ENCODE measurements around the gene CDH22.

Gene CDH22

GRCh38 chr20:46240065-46240464 is 68.2 kb downstream of the CDH22 start:
- Histone ChIP-seq H3K4me1 (ENCODE audit: insufficient read depth, low read length) (no peaks in the 10 kb centered on the region), H3K9ac (ENCODE audit: low read depth, low read length) (no peak overlapping the region), H2AFZ (ENCODE audit: low read depth, low read length) (no peak overlapping the region), H3K4me3 (ENCODE audit: low read depth in 1 of 2, low read length in 2 of 2) (no peak overlapping the region), H3K9me3 (ENCODE audit: insufficient read depth, low read length, severe bottlenecking) (no peaks in the 10 kb centered on the region), H3K79me2 (ENCODE audit: insufficient read depth, low read length) (no peaks in the 10 kb centered on the region), H3K36me3 (ENCODE audit: insufficient read depth, low read length) (no peaks in the 10 kb centered on the region), H3K4me2 (ENCODE audit: insufficient read depth, low read length) (no peak overlapping the region), H3K27me3 (ENCODE audit: insufficient read depth, low read length, poor library complexity) (peaks cover 4% of the 10 kb centered on the region), H3K27ac (ENCODE audit: low read length) (no peak overlapping the region), H4K20me1 (ENCODE audit: insufficient read depth, low read length) (peaks cover 26% of the 10 kb centered on the region)
- no peak for TF ChIP-seq EZH2 (IDR thresholded peaks at IDR 0.05; ENCODE audit: borderline replicate concordance, low read depth, low read length, severe bottlenecking)
- TF ChIP-seq CTCF (IDR thresholded peaks at IDR 0.05; ENCODE audit: borderline replicate concordance, extremely low read depth, low read length, poor library complexity, severe bottlenecking): no peak
- no peak for ATAC-seq (ENCODE audit: insufficient read depth, low read depth)
- no peak for DNase-seq

- no peak for DNase-seq
- Histone ChIP-seq H3K4me2 (ENCODE audit: insufficient read depth, low read length) (no peak overlapping the region), H3K9ac (ENCODE audit: low read depth, low read length) (no peak overlapping the region), H2AFZ (ENCODE audit: low read depth, low read length) (no peak overlapping the region), H4K20me1 (ENCODE audit: insufficient read depth, low read length) (peaks cover 28% of the 10 kb centered on the region), H3K27ac (ENCODE audit: low read length) (no peak overlapping the region), H3K27me3 (ENCODE audit: insufficient read depth, low read length, poor library complexity) (peaks cover 2% of the 10 kb centered on the region), H3K79me2 (ENCODE audit: insufficient read depth, low read length) (no peaks in the 10 kb centered on the region), H3K36me3 (ENCODE audit: insufficient read depth, low read length) (no peaks in the 10 kb centered on the region), H3K4me1 (ENCODE audit: insufficient read depth, low read length) (no peaks in the 10 kb centered on the region), H3K9me3 (ENCODE audit: insufficient read depth, low read length, severe bottlenecking) (no peaks in the 10 kb centered on the region), H3K4me3 (ENCODE audit: low read depth in 1 of 2, low read length in 2 of 2) (no peak overlapping the region)
- TF ChIP-seq EZH2 (IDR thresholded peaks at IDR 0.05; ENCODE audit: borderline replicate concordance, low read depth, low read length, severe bottlenecking): no peak
- no peak for TF ChIP-seq CTCF (IDR thresholded peaks at IDR 0.05; ENCODE audit: borderline replicate concordance, extremely low read depth, low read length, poor library complexity, severe bottlenecking)
- ATAC-seq (ENCODE audit: insufficient read depth, low read depth): no peak
These were observed 70.6 kb downstream of the CDH22 start for GRCh38 chr20:46237736-46238135.

- no peaks in the 10 kb centered on the region for H3K36me3 ChIP-seq (ENCODE audit: insufficient read depth, low read length)
- H2AFZ ChIP-seq (ENCODE audit: low read depth, low read length): no peak overlapping the region
- no peak overlapping the region for H3K4me3 ChIP-seq (ENCODE audit: low read depth in 1 of 2, low read length in 2 of 2)
- H3K4me2 ChIP-seq (ENCODE audit: insufficient read depth, low read length): no peak overlapping the region
- H4K20me1 ChIP-seq (ENCODE audit: insufficient read depth, low read length): peaks cover 31% of the 10 kb centered on the region
- no peaks in the 10 kb centered on the region for H3K9me3 ChIP-seq (ENCODE audit: insufficient read depth, low read length, severe bottlenecking)
- H3K27ac ChIP-seq (ENCODE audit: low read length): no peak overlapping the region
- DNase-seq: no peak
- peaks cover 2% of the 10 kb centered on the region for H3K27me3 ChIP-seq (ENCODE audit: insufficient read depth, low read length, poor library complexity)
- H3K9ac ChIP-seq (ENCODE audit: low read depth, low read length): no peak overlapping the region
- no peaks in the 10 kb centered on the region for H3K79me2 ChIP-seq (ENCODE audit: insufficient read depth, low read length)
- H3K4me1 ChIP-seq (ENCODE audit: insufficient read depth, low read length): no peaks in the 10 kb centered on the region
- no peak for ATAC-seq (ENCODE audit: insufficient read depth, low read depth)
- no peak for TF ChIP-seq CTCF (IDR thresholded peaks at IDR 0.05; ENCODE audit: borderline replicate concordance, extremely low read depth, low read length, poor library complexity, severe bottlenecking)
- no peak for TF ChIP-seq EZH2 (IDR thresholded peaks at IDR 0.05; ENCODE audit: borderline replicate concordance, low read depth, low read length, severe bottlenecking)
These were observed 71.1 kb downstream of the CDH22 start for GRCh38 chr20:46237227-46237626.

DNA sequence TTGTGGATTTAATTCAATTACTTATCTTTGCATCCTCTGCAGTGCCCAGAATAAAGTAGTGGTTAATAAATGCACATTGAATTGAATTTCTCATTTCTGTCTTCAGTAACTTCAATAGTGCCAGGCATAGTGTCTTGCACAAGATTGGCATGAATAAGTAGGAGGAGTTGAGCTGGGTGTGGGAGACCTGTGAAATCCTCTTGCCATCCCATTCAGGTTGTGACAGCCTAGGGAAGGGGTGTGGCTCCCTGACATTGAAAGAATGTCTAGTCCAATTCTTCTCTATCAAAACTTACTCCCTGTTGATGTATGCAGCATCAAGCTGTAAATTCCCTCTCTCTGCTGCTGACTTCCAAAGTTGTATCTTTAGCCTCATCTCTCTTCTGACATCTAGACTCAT is 73.2 kb downstream of the CDH22 start:
- no peak overlapping the region for H2AFZ ChIP-seq (ENCODE audit: low read depth, low read length)
- no peaks in the 10 kb centered on the region for H3K9me3 ChIP-seq (ENCODE audit: insufficient read depth, low read length, severe bottlenecking)
- no peak overlapping the region for H3K4me2 ChIP-seq (ENCODE audit: insufficient read depth, low read length)
- no peaks in the 10 kb centered on the region for H3K4me1 ChIP-seq (ENCODE audit: insufficient read depth, low read length)
- H3K9ac ChIP-seq (ENCODE audit: low read depth, low read length): no peak overlapping the region
- no peaks in the 10 kb centered on the region for H3K36me3 ChIP-seq (ENCODE audit: insufficient read depth, low read length)
- DNase-seq: no peak
- no peak for TF ChIP-seq CTCF (IDR thresholded peaks at IDR 0.05; ENCODE audit: borderline replicate concordance, extremely low read depth, low read length, poor library complexity, severe bottlenecking)
- TF ChIP-seq EZH2 (IDR thresholded peaks at IDR 0.05; ENCODE audit: borderline replicate concordance, low read depth, low read length, severe bottlenecking): no peak
- peaks cover 2% of the 10 kb centered on the region for H3K27me3 ChIP-seq (ENCODE audit: insufficient read depth, low read length, poor library complexity)
- peaks cover 35% of the 10 kb centered on the region for H4K20me1 ChIP-seq (ENCODE audit: insufficient read depth, low read length)
- no peak for ATAC-seq (ENCODE audit: insufficient read depth, low read depth)
- no peaks in the 10 kb centered on the region for H3K79me2 ChIP-seq (ENCODE audit: insufficient read depth, low read length)
- no peak overlapping the region for H3K27ac ChIP-seq (ENCODE audit: low read length)
- no peak overlapping the region for H3K4me3 ChIP-seq (ENCODE audit: low read depth in 1 of 2, low read length in 2 of 2)

Data from DND-41 (cell line).